ENCODE results near the gene RIT1. TPM values are rescaled to one million over a fixed set of nuclear protein-coding genes. Genes with fewer than 3 reads are reported as not detected.

RIT1 gene
- total and polyA plus RNA-seq, 2 of the 8 experiments (the other 6 are each of a cell fraction or from before 2014, with no cell fraction given): 25.3 to 26.8 TPM

DNA sequence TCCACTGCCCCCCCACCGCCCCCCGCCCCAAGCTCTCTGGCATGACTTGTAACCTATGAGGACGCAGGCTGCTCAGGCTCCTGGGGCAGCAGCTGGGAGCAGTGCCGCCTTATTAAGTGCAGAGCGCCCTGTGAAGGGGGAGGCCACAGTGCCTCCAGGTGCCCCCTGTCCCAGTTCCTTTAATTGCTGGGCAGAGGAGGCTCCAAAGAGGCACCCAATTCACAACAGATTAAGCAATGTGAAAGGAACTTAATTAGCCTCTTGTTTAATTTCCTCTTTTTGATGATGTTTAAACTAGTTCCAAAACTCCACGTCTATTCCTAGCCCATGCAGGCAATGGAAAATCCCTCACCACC lies 33.3 kb upstream of the RIT1 start (continued):
- no peak for TF ChIP-seq CTCF (IDR thresholded peaks at IDR 0.05; ENCODE audit: control extremely low read depth in 1 of 3, insufficient read depth in 1 of 3, low read depth in 1 of 3, low read length in 3 of 3)
